ENCODE measurements around the gene HEATR9.

GRCh38 chr17:35900708-35901480, 32.2 kb upstream of the HEATR9 start:
- TF ChIP-seq CTCF (IDR thresholded peaks at IDR 0.05): no peak
- TF ChIP-seq POLR2AphosphoS5 (IDR thresholded peaks at IDR 0.05; ENCODE audit: insufficient read depth in 1 of 2, low read depth in 1 of 2): no peak
